ENCODE measurements around the gene ITGA11.

Gene ITGA11

GRCh38 chr15:68431792-68432401, at the start of gene ITGA11:
TSS of gene ITGA11 (minus strand) at chr15:68432163. CDS start at chr15:68432066, 97 bp downstream.
- DNase-seq = no peak

GRCh38 chr15:68481321-68481720, 49.4 kb upstream of the ITGA11 start:
- no peak for DNase-seq

- DNase-seq = no peak
These were observed 48.3 kb upstream of the ITGA11 start for GRCh38 chr15:68480296-68480695.

GRCh38 chr15:68479870-68480269, 47.9 kb upstream of the ITGA11 start:
- DNase-seq = no peak

- DNase-seq = no peak
These were observed 47.4 kb upstream of the ITGA11 start for GRCh38 chr15:68479406-68479805.

- DNase-seq = no peak
These were observed 46.9 kb upstream of the ITGA11 start for GRCh38 chr15:68478853-68479252.

GRCh38 chr15:68475449-68475848, 43.5 kb upstream of the ITGA11 start:
- DNase-seq = no peak

GRCh38 chr15:68471541-68471940, 39.6 kb upstream of the ITGA11 start:
- no peak for DNase-seq

GRCh38 chr15:68470976-68471375, 39.0 kb upstream of the ITGA11 start:
- DNase-seq = no peak

- no peak for DNase-seq
These were observed 38.2 kb upstream of the ITGA11 start for GRCh38 chr15:68470049-68470742.

GRCh38 chr15:68469162-68470048, 37.4 kb upstream of the ITGA11 start:
- no peak for DNase-seq

GRCh38 chr15:68466876-68467275, 34.9 kb upstream of the ITGA11 start:
- no peak for DNase-seq

GRCh38 chr15:68465861-68466560, 34.0 kb upstream of the ITGA11 start:
- DNase-seq = no peak

GRCh38 chr15:68464448-68465090, 32.6 kb upstream of the ITGA11 start:
- DNase-seq = no peak

- DNase-seq = no peak
These were observed 32.0 kb upstream of the ITGA11 start for GRCh38 chr15:68463996-68464395.

- no peak for DNase-seq
These were observed 31.5 kb upstream of the ITGA11 start for GRCh38 chr15:68463444-68463843.

GRCh38 chr15:68460166-68460565, 28.2 kb upstream of the ITGA11 start:
- DNase-seq = no peak

- no peak for DNase-seq
These were observed 18.2 kb upstream of the ITGA11 start for GRCh38 chr15:68450192-68450591.

GRCh38 chr15:68449389-68449788, 17.4 kb upstream of the ITGA11 start:
- no peak for DNase-seq

- DNase-seq = no peak
These were observed 16.2 kb upstream of the ITGA11 start for GRCh38 chr15:68447976-68448755.

GRCh38 chr15:68447209-68447608, 15.2 kb upstream of the ITGA11 start:
- no peak for DNase-seq

GRCh38 chr15:68445351-68445750, 13.4 kb upstream of the ITGA11 start:
- no peak for DNase-seq

All from activated naive CD4-positive, alpha-beta T cell (primary cell).